Loucy (cell line): ENCODE results near the gene NKX2-4.

Experiments
- H2AFZ ChIP-seq: fragments of 200-600 bp; sonication (generic); 2 replicates; pipeline ENCODE4 v1.6.0; 2016; ENCODE audit warnings: antibody characterized with exemption, mild to moderate bottlenecking, low read length, moderate library complexity
- H3F3A ChIP-seq: fragments of 200-600 bp; 2 replicates; pipeline ENCODE4 v1.6.0; 2016; ENCODE audit warnings: antibody characterized with exemption, low read depth, mild to moderate bottlenecking
- H3K27me3 ChIP-seq: fragments of 200-600 bp; sonication (generic); 2 replicates; pipeline ENCODE4 v1.6.1; 2014; ENCODE audit warnings: low read length, mild to moderate bottlenecking; ENCODE audit not compliant: insufficient read depth, poor library complexity, severe bottlenecking
- H3K36me3 ChIP-seq: fragments of 200-600 bp; sonication (generic); 2 replicates; pipeline ENCODE4 v1.6.1; 2016; ENCODE audit warnings: low read length; ENCODE audit not compliant: insufficient read depth
- H3K4me1 ChIP-seq: fragments of 200-600 bp; sonication (generic); 2 replicates; pipeline ENCODE4 v1.5.1; 2014; ENCODE audit warnings: low read length, mild to moderate bottlenecking; ENCODE audit not compliant: insufficient read depth, poor library complexity, severe bottlenecking
- H3K4me2 ChIP-seq: fragments of 200-600 bp; sonication (generic); 2 replicates; pipeline ENCODE4 v1.6.0; 2014; ENCODE audit warnings: antibody characterized with exemption, low read length, low read depth, mild to moderate bottlenecking; ENCODE audit not compliant: poor library complexity, severe bottlenecking
- H3K4me3 ChIP-seq: fragments of 200-600 bp; sonication (generic); 2 replicates; pipeline ENCODE4 v1.5.1; 2014; ENCODE audit warnings: low read length, mild to moderate bottlenecking, mixed read lengths; ENCODE audit not compliant: poor library complexity, severe bottlenecking
- H3K79me2 ChIP-seq: fragments of 200-600 bp; sonication (generic); 2 replicates; pipeline ENCODE4 v1.6.1; 2014; ENCODE audit warnings: low read length; ENCODE audit not compliant: insufficient read depth
- H3K9ac ChIP-seq: fragments of 200-600 bp; sonication (generic); 2 replicates; pipeline ENCODE4 v1.6.0; 2014; ENCODE audit warnings: mild to moderate bottlenecking, low read depth, low read length, moderate library complexity; ENCODE audit not compliant: poor library complexity, severe bottlenecking
- H3K9me2 ChIP-seq: fragments of 200-600 bp; sonication (generic); replicated peaks from 2 replicates; pipeline ENCODE4 v1.6.1; 2016; ENCODE audit warnings: low read depth, low read length, mixed read lengths
- H3K9me3 ChIP-seq: fragments of 200-600 bp; sonication (generic); 2 replicates; pipeline ENCODE4 v1.6.1; 2014; ENCODE audit warnings: mild to moderate bottlenecking, antibody characterized with exemption, low read length, low read depth; ENCODE audit not compliant: insufficient read depth
- H4K20me1 ChIP-seq: fragments of 200-600 bp; sonication (generic); 2 replicates; pipeline ENCODE4 v1.6.0; 2014; ENCODE audit warnings: antibody characterized with exemption, low read length, mild to moderate bottlenecking; ENCODE audit not compliant: insufficient read depth, poor library complexity, severe bottlenecking
- CTCF ChIP-seq: fragments of 200-600 bp; sonication (generic); conservative IDR thresholded peaks from 2 replicates; pipeline ENCODE4 v1.5.1; 2014; ENCODE audit warnings: mild to moderate bottlenecking, antibody characterized with exemption, low read length
- EZH2phosphoT487 ChIP-seq: fragments of 200-600 bp; IDR thresholded peaks from 2 replicates; pipeline ENCODE4 v1.6.1; 2018; ENCODE audit warnings: antibody characterized with exemption, mild to moderate bottlenecking, moderate library complexity, borderline replicate concordance

The NKX2-4 gene

GRCh38 chr20:21395666-21396598, 1.4 kb downstream of the NKX2-4 start:
- H3K4me3 ChIP-seq, result no peak overlapping the region
- H3K27me3 ChIP-seq, result no peaks in the 10 kb centered on the region
- H3K9me3 ChIP-seq, result no peaks in the 10 kb centered on the region
- no peaks in the 10 kb centered on the region; the same call in 1 of the 2 replicates for H3K36me3 ChIP-seq
- no peak overlapping the region for H2AFZ ChIP-seq
- no peaks in the 10 kb centered on the region for H3F3A ChIP-seq
- no peak overlapping the region for H3K4me2 ChIP-seq
- H3K79me2 ChIP-seq, result no peaks in the 10 kb centered on the region
- no peaks in the 10 kb centered on the region for H3K9me2 ChIP-seq
- no peak overlapping the region for H3K9ac ChIP-seq
- TF ChIP-seq EZH2phosphoT487, result no peak
- no peak for TF ChIP-seq CTCF
- H3K4me1 ChIP-seq, result no peaks in the 10 kb centered on the region
- no peaks in the 10 kb centered on the region for H4K20me1 ChIP-seq

- Histone ChIP-seq H3F3A (no peaks in the 10 kb centered on the region), H2AFZ (no peak overlapping the region), H3K4me1 (no peaks in the 10 kb centered on the region), H3K9me2 (no peaks in the 10 kb centered on the region), H3K27me3 (no peaks in the 10 kb centered on the region), H3K4me2 (no peak overlapping the region), H3K9me3 (no peaks in the 10 kb centered on the region), H3K36me3 (peaks cover 7% of the 10 kb centered on the region; the same call in 1 of the 2 replicates), H3K4me3 (no peak overlapping the region), H3K9ac (no peak overlapping the region), H3K79me2 (no peaks in the 10 kb centered on the region), H4K20me1 (no peaks in the 10 kb centered on the region)
- TF ChIP-seq CTCF (no peak), EZH2phosphoT487 (no peak)
Measured at GRCh38 chr20:21395051-21395665, 2.2 kb downstream of the NKX2-4 start.

- TF ChIP-seq CTCF, result no peak
- no peak for TF ChIP-seq EZH2phosphoT487
Measured at GRCh38 chr20:21394551-21394950, 2.8 kb downstream of the NKX2-4 start.

More at GRCh38 chr20:21394551-21394950, 2.8 kb downstream of the NKX2-4 start:
- no peak overlapping the region for H3K4me3 ChIP-seq
- H2AFZ ChIP-seq, result no peak overlapping the region
- peaks cover 11% of the 10 kb centered on the region for H3K36me3 ChIP-seq
- H3K9me2 ChIP-seq, result no peaks in the 10 kb centered on the region
- no peak overlapping the region for H3K4me2 ChIP-seq
- H3F3A ChIP-seq, result no peaks in the 10 kb centered on the region
- no peaks in the 10 kb centered on the region for H4K20me1 ChIP-seq
- H3K9ac ChIP-seq, result no peak overlapping the region
- no peaks in the 10 kb centered on the region for H3K4me1 ChIP-seq
- no peaks in the 10 kb centered on the region for H3K27me3 ChIP-seq
- H3K79me2 ChIP-seq, result no peaks in the 10 kb centered on the region
- no peaks in the 10 kb centered on the region for H3K9me3 ChIP-seq
